Activated gamma-delta T cell treated with anti-CD3 and anti-CD28 coated beads, Interleukin-2, amount 50 U/mL, for 16 hours (primary cell): Measurements from ENCODE around the gene AMELX.

Experiments
- DNase-seq: peaks from one replicate; pipeline ENCODE4 v3.0.0-alpha.2; 2020; ENCODE audit warnings: low read depth

The AMELX gene

DNA sequence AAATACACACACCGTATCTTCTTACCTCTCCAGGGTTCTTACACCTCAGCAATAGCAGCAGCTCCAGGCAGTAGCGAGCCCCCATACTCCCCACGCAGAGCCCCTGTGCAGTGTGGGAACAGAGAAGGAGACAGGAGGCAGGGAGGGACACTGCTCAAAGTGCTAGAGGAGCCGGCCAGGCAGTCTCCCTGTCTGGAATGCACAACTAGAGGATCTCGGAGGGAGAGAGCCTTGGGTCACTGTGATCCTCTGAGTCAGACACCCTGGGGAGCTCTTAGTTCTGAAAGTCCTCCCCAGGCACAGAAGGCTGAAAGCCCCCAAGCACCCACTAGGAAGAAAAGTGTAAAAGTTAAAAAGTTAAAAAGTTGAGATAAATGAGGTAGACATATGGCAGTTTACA is 16.0 kb downstream of the AMELX start:
- no peak for DNase-seq

DNA sequence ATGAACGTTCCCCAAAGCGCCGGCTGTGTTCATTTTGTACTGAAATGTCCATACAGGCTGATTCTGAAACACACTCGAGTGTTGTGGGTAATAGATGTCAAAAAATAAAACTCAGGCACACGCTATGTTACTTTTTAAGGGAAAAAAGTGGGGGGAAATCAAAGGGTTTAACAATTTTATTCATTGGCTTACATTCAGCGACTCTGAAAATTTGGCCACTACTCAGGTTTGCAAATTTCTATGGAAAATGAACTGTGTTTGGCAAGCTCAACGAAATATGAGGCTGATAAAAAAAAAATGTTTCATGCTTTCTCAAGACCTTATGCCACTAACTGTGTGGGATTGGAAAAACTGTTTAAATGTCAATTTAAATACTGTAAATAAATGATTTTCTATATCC is 18.5 kb downstream of the AMELX start:
- DNase-seq, result no peak

DNA sequence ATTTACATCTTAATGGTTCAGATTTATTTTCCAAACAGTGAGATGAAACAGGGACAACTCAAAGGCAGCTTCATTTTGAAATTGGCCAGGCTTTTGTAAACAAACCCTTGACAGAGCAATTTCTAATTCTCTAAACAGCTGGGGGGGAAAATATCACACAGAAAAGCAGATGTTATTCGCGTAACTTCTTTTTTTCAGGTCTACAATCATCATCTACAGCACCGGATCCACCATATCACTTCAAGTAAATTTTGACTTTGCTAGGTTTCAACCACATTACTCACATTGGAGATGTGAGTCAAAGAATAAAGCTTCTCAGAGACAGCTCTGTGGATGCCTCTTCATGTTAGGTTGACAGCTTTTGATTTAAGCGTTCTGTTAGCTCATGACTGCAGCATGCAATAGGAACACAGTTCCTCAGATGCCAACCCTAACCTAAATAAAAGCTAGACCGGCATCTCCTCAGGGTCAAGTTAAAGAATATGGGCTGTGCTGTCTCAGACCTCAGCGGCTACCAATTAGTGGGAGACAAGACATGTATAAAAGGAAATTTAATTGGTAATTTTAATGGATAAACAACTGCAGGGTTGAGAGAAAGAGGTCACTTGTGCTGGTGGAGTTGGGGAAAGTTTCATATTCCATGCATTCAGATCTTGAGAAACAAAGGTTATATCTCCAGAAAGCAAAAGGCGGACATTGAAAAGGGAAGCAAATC is 26.8 kb downstream of the AMELX start:
- DNase-seq, result no peak

DNA sequence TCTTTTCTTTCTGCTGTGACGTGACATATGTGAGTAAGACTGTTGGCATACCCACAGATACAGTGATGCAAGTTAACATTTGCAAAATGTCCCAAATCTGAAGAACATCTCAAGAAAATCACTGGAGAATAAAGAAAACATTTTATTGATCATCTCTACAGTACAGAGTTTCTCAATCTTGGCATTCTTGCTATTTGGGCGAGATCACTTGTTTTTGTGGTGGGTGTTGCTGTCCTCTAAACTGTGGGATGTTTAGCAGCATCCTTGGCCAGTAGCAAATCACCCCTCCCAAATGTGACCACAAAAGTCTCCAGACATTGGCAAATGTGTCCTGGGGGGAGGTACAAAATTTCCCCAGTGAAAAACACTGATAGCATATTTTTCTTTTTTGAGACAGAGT is 28.8 kb downstream of the AMELX start:
- no peak for DNase-seq

DNA sequence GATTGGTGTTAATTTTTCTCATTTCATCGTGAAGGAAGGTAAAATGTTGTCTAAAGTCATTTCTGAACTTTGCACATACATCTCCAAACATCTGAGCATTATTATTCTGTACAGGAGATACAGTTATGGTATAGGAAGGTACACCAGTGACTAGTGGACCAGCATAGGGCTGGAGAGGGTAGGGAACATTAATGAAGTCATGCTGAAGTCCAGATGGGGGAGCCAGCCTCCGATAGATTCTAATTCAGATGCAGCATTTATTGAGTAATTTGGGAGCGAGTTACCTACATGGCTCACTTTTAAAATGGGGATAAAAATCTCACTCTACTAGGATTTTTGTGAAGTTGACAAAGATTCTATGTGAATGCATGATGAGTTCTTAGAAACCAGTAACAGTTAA is 34.9 kb downstream of the AMELX start:
- DNase-seq, result no peak

DNA sequence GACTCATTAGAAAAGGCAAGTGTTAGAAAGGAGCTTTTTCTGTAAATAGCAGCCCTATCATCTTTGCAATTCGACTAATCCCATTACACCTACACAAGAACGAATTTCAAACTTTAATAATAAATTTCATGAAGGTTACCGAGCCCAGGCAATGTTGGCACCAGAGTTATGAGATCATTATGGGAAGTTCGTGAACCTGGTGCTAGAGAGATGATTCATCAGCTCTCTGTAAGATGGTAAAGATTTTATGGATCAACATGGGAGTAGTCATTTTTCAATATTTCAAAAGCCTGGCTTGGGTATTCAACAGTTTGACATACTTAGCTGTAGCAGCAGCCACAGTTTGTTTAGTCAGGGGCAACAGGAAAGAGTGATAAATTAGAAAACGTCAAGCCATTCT is 35.8 kb downstream of the AMELX start:
- no peak for DNase-seq

DNA sequence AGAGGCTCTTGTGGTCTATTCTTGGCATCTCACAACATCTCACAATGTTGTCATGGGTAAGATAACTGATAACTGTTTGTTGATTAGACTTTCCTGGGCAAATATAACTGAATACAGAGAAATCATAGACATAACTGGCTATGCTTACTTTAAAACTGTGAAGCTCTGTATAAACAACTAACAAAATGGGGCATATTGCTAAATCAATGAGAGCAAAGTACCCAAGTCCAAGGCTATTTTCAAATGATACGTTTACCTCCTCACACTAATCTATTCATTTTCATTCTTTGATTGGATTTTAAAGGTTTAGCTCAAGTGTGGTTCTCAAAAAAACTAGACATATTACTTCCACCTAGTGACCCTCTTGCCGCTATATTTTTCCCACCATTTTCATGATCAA is 38.6 kb downstream of the AMELX start:
- DNase-seq, result no peak

DNA sequence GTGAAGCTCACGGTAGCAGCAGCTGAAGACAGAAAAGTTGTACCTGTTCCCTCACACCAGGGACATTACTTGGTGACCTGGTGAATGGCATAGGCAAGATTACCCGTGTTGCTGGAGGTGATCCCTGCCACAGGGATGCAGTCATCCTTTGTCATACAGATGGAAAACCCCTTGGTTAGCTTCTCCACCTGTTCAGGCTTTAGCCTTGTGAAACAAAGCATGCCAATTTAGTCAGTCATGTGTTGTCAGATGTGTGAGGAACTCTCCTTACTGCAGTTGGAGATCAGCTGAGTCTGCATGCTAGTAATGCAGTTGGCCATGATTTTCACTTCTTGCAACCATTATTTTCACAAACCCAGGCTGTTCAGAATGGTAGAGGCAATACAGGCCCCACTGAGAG is 41.0 kb downstream of the AMELX start:
- DNase-seq, result no peak

DNA sequence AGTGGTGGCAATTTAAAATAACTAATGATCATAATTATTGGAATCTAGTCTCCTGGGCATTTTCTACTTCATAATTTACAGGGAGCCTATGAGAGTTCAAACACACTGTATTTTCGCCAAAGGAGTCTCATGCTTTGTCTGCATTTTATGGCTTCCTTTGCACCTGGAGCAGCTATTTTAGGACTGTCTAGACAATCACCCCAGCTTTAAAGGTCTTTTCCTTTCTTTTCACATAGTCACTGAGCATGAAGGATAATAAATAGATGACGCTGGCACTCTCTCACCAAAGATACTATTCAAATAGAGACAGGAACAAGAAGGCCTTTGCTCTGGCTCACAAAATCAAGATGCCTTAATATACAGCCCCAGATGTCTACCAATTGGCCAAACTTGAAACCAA is 43.0 kb downstream of the AMELX start:
- no peak for DNase-seq

DNA sequence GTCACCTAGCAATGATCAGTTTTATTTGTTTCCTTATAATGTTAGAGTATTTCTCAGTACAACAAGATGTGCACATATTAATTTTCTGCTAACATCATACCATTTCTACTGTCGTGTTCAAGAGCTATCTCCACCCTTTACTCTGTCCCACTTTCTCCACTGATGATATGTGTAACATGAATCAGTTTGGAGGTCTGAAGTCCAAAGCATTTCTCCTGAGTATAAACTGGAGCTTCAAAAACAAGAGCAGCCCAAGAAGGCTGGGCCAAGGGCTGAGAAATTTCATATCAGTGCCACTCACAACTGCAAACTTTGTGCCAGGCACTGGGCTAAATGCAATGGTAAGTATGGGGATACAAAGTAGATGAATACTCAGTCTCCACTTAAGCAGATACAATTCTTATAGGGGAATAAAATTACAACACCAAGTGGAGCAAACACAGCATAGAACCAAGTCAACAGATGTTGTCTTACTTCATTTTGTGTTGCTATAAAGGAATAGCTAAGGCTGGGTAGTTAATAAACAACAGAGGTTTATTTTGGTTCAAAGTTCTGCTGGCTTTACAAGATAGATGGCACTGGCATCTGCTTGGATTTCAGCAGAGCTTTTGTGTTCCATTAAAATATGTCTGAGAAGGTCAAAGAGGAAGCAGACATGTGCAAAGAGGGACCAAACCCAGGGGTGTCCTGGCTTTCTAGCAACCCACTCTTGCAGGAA is 44.2 kb downstream of the AMELX start:
- DNase-seq, result no peak

DNA sequence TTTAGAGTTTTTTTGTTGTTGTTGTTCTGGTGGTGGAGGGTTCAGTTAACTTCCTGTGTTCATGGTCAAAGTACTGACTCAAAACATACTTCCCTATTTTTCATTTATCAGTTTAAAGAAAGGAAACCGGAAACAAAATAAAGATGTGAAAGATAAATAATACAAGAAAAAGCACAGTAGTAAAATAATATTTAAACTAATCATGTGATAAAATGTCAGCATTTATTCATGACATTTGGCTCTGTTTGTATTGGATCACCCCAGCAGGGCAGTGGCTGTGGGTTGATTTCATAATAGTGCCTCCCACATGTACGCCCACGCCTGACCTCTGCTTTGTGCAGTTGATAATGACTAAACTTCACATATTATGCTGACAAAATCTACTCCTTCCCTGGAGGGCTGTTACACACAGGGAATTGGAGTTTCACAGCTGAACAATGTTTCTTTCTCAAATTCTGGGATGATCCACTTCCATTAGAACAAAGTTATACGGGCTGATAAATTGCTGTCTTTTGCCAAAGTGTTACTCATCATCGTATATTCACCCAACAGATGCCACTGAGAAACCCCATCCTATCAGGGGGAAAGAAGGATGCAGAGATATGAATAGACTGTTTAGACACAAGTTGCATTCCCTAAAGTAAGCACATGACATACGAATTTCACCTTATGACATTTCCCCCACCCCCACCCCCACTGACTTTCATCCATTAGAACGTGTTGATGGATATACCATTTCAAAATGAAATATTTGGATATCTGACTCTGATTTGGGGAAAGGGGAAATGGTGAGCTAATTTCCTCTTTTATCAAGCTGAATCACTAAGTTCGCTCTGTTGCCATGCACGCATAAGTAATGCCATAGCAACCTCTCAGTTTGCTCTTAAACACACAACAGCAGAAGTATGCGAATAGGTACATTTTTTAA is 48.3 kb downstream of the AMELX start:
- no peak for DNase-seq

DNA sequence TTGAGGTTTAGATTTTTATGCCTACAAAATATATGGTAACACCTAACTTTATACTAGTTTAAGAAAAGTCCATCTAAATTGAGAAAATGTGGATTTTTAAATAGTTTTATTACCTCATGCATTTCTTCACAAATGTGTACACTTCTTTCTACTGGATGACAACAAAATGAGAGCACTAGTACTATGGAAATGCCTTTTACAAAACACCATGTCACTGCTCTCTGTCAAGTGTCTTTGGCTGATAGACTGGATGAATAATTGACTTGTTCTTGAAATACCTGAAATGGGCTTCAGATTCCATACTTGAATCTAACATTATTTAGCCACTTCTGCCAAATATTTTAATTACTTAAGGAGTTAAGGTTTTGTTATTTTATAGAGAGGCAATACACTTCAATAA is 49.5 kb downstream of the AMELX start:
- DNase-seq, result no peak

DNA sequence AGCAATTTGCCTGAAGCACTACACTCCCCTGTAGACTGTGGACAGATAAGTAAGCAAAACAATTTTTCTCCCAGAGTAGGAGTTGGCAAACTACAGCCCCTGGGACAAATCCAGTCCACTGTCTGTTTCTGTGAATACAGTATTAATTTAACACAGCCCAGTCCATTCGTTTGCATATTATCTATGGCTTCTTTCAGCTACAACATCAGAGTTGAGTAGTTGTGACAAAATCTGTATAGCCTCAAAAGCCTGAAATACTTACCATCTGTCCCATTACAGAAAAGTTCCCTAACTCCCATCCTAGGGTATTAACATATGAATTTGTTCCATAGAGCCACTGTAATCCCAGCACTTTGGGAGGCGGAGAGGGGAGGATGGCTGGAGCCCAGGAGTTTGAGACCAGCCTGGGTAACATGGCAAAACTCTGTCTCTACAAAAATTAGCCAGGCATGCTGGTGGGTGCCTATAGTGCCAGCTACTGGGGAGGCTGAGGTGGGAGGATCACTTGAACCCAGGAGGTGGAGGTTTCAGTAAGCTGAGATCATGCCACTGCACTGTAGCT is 53.0 kb downstream of the AMELX start:
- no peak for DNase-seq

DNA sequence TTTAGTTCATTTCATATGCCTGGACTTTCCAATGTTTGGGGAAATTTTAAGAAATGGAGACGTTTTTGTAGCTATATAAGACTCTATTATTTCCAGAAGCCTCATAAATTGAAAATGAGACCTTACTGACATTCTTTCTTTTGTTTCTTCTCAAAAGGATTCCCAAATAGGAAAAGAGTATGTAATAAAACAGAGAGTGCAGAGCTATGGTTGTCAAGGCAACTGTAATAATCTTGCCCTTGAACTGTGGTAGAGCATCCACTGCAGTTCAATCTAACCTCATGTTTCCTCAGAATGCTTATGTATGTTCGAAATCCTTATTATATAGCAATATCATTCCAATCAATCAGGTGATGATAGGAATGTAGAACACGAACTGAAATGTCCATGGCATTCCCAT is 54.1 kb downstream of the AMELX start:
- no peak for DNase-seq

DNA sequence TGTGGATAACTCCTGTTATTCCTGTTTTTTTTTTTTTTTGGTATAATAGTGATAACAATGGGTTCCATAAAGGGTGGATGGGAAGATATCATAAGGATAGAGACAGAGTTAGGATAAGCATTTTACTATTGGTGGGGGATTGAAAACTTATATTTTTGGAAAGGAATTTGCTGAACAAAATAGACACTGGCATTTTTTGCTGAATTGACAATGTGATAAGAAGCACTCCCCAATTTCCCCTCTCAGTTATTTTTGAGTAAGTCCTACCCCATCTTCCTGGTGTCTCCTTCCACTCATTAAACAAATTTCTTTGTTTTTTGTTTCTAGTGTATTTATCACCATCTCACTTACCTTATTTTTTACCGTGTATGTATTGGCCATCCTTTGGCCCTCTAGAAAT is 55.8 kb downstream of the AMELX start:
- DNase-seq, result no peak

DNA sequence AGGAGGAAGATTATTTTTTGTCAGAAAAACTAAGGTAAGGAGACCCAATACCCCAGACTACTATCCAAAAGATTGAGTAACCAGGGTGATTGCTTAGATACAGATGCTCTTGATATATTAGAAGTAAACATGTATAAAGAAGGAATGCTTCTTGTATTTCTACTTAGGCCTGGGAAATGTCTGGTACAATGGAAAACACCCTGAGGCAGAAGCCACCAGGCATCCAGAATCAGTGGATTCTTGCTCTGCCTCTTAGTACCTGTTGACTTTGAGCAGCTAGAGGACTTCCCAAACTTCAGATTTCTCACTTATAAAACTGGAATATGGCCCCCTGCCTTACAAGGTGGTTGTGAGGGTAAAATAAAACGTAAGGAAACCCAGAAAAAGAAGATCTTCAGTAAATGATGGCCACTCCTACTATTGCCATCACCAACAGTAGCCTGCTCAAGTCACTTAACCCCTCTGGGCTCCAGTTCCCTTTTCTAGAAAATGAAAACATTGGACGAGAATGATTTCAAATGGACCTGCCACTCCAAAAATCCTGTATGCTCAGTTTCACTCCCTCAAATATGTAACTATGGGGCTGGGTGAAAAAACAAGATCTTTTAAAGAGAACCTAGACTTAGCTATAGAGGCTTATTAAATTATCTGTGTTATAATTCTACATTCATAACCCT is 56.6 kb downstream of the AMELX start:
- no peak for DNase-seq
